NOMO-1 treated with dmso at 0.1 percent for 144 hours (cell line): ENCODE data around the gene KIAA0825.
"Not testable (repeated sequence)": the region's sequence is repeated elsewhere in the genome, so short reads cannot be mapped to it uniquely, and the experiment has no call there.

Experiments used
- DNase-seq: peaks from one replicate; lab custom pipeline; 2025; ENCODE audit not compliant: unreplicated experiment; lab: John Stamatoyannopoulos, UW

The KIAA0825 gene

DNA sequence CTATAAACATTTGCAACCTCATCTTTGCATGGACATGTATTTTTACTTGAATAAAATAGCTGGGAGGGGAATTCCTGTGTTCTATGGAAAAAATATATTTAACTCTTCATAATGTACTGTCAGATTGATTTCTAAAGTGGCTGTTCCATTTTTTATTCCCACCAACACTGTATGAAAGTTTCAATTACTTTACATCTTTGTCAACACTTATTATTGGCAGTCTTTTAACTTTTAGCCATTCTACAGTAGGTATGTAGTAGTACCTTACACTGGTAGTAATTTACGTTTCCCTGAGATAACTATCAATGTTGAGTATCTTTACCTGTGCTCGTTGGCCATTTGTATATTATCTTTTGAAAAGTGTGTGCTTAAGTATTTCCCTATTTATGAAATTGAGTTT, 429.7 kb downstream of the KIAA0825 start:
- no peak for DNase-seq

- DNase-seq, result no peak
These were observed 433.5 kb downstream of the KIAA0825 start for GRCh38 chr5:94184870-94185269.

DNA sequence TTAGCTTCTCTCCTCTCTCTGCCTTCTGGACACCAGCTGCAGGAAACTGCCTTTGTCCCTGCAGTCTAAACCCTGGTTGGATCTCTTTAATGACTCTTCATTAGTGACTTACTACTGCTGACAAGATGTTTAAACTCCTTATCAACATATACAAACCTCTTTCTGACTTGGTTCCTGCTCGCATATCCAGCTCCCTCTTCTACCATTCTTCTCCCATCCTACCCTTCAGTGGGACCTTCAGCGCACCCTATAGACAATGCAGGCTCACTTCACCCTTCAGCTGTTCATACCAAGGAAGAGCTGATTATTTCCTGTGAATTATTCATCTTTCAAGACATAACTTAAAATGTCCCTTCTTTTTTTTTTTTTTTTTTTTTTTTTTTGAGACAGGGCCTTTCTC, 436.5 kb downstream of the KIAA0825 start:
- DNase-seq, result no peak

DNA sequence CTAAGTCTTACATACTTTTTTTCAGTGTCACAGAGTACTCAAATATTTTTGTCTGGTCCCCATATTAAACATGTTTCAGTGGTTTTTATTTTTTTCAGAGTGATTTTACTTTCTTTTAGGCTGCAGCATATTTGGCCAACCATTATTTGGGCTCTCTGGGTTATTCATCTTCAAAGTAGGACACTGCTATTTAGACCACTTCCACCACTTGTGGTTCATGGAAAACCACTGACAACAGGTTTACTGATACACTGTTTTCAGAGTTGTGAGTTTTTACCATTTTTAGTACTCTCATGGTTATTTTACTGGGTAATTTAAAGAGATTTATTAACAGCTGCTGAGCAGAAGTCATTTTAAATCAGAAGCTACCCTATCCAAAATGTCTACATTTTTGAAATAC, 437.6 kb downstream of the KIAA0825 start:
- DNase-seq, result no peak

- no peak for DNase-seq
These were observed 442.5 kb downstream of the KIAA0825 start for GRCh38 chr5:94175912-94176311.

GRCh38 chr5:94174748-94175411, 443.5 kb downstream of the KIAA0825 start:
- no peak for DNase-seq

GRCh38 chr5:94173100-94173499, 445.3 kb downstream of the KIAA0825 start:
- no peak for DNase-seq

DNA sequence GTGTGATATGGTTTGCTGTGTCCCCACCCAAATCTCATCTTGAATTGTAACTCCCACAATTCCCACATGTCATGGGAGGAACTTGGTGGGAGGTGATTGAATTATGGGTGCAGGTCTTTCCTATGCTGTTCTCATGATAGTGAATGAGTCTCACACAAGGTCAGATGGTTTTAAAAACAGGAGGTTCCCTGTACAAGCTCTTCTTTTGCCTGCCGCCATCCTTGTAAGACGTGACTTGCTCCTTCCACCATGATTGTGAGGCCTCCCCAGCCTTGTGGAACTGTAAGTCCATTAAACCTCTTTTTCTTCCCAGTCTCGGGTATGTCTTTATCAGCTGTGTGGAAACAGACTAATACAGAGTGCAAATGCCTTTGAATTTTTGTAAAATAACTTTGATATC, 447.3 kb downstream of the KIAA0825 start:
- DNase-seq, result not testable (repeated sequence)

- DNase-seq, result not testable (repeated sequence)
These were observed 448.2 kb downstream of the KIAA0825 start for GRCh38 chr5:94170158-94170557.

DNA sequence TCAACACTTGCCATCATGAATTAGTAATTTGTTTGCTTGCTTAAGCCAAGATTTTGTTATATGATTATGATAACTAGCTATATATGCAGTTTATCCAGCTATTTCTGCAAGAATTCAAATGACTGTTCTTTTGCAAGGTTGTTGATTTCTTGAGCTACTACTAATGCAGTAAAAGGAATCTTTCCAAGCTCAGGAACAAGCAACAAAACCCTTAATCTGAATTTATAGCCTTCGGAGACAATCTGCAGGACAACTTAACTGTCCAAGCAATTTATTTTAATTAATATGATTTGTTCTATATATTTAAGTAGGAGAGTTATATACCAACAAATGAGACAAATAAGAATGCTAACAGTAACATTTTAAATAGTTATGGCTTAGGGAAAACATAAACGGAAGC, 450.3 kb downstream of the KIAA0825 start:
- no peak for DNase-seq

GRCh38 chr5:94161801-94162200, 456.6 kb downstream of the KIAA0825 start:
- no peak for DNase-seq

GRCh38 chr5:94159144-94159543, 459.3 kb downstream of the KIAA0825 start:
- no peak for DNase-seq

GRCh38 chr5:94157704-94158539, 460.5 kb downstream of the KIAA0825 start:
- DNase-seq, result no peak

- no peak for DNase-seq
These were observed 463.7 kb downstream of the KIAA0825 start for GRCh38 chr5:94154672-94155071.

DNA sequence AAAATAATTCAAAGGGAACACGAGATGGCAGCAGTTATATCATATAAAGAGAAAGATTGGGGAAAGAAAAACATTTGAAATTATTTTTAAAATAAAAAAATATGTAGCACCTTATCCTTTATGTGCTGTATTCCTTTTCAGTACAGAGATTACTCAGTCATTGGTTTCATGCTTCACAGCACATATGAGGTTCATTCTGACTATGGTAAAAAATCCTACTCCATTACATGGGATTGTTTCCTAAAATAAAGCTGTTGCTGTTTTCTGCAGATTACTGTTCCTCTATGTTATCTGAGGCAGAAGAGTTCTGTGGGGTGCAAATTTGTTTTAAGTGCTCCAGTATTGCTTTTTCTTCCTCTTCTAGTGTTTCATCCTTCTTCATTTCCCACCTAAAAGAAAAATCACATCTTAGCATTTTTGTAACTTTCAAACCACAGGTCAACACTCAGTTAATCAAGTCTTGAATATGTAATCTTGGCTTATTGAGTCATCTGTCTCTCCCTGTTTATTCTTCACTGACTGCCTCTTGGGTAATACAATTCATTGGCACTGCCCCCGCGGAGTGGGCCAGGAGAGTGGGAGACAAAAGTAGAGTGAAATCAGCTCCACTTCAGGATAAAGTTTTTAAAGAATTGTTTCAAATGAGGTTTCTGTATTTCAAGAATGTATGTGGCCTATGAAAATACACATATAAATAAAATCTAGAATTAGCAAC, 464.5 kb downstream of the KIAA0825 start:
- DNase-seq, result no peak

- DNase-seq, result not testable (repeated sequence)
These were observed 474.8 kb downstream of the KIAA0825 start for GRCh38 chr5:94143621-94144020.

GRCh38 chr5:94140300-94140699, 478.1 kb downstream of the KIAA0825 start:
- no peak for DNase-seq

DNA sequence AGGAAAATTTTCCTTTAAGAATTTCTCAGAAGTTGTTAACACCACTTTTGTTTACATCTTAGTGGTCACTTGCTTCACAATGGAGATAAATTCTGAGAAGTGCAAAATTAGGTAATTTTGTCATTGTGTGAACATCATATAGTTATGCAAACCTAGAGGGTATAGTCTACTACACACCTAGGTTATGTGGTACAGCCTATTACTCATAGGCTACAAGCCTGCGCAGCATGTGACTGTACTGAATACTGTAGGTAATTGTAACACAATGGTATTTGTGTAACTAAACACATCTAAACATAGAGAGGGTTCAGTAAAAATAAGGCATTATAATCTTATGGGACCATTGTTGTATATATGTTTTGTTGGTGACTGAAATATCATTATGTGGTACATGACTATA, 488.3 kb downstream of the KIAA0825 start:
- DNase-seq, result no peak

GRCh38 chr5:94125107-94125506, 493.3 kb downstream of the KIAA0825 start:
- no peak for DNase-seq

- not testable (repeated sequence) for DNase-seq
These were observed 502.1 kb downstream of the KIAA0825 start for GRCh38 chr5:94116317-94116716.

DNA sequence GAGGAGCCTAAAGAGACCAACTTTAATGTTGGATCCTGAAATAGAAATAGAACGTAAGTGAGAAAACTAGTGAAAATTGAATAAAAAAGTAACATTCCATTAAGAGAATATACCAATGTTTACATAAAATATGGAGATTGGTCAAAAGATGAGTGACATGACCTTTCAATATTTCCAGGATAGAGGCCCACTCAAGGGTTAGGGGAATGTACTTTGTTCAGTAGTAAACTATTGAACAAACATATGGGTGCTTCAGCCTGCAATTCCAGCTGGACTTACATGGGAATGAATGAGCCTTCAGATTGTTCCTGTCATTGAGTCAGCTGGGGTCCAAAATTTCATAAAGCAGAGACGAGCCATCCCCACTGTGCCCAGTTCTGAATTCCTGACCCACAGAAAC, 505.3 kb downstream of the KIAA0825 start:
- DNase-seq, result no peak
